Inflammatory macrophage treated with lipopolysaccharide for 1 hour (primary cell): ENCODE data around the gene NIPSNAP3A.
"Not testable (repeated sequence)": the region's sequence is repeated elsewhere in the genome, so short reads cannot be mapped to it uniquely, and the experiment has no call there.

Experiments
- DNase-seq, 2 donors: peaks; one replicate each; pipeline ENCODE4 v3.0.0-alpha.2; 2020 to 2022

Gene NIPSNAP3A

GRCh38 chr9:104747565-104748358 is at the start of gene NIPSNAP3A:
TSS of gene NIPSNAP3A (plus strand) at chr9:104747683. CDS start at chr9:104747793, 110 bp downstream.
- peak; percentile 79 to 85 for DNase-seq

GRCh38 chr9:104700306-104700705 is 47.2 kb upstream of the NIPSNAP3A start:
- no peak for DNase-seq

DNA sequence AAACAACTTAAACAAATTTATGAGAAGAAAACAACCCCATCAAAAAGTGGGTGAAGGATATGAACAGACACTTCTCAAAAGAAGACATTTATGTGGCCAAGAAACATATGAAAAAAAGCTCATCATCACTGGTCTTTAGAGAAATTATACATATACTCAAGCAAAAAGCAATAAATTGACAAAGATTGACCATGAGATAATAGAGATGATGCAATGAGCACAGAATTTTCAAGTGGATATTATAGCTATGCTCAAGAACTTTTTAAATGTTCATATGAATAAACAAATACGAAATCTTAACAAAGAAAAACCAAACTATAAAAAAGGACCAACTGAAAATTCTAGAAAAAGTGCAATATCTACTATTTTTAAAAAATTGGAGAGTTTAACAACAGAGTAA is 38.7 kb upstream of the NIPSNAP3A start:
- DNase-seq, result not testable (repeated sequence)

- no peak for DNase-seq
Measured at GRCh38 chr9:104711604-104712003, 35.9 kb upstream of the NIPSNAP3A start.

GRCh38 chr9:104725014-104725413 is 22.5 kb upstream of the NIPSNAP3A start:
- no peak for DNase-seq

- no peak for DNase-seq
Measured at GRCh38 chr9:104738452-104738851, 9.0 kb upstream of the NIPSNAP3A start.

- no peak for DNase-seq
Measured at GRCh38 chr9:104740621-104741020, 6.9 kb upstream of the NIPSNAP3A start.

- peak; percentile 55 to 77 for DNase-seq
Measured at GRCh38 chr9:104743376-104743985, 4.0 kb upstream of the NIPSNAP3A start.

- DNase-seq, result no peak
Measured at GRCh38 chr9:104745852-104746251, 1.6 kb upstream of the NIPSNAP3A start.

DNA sequence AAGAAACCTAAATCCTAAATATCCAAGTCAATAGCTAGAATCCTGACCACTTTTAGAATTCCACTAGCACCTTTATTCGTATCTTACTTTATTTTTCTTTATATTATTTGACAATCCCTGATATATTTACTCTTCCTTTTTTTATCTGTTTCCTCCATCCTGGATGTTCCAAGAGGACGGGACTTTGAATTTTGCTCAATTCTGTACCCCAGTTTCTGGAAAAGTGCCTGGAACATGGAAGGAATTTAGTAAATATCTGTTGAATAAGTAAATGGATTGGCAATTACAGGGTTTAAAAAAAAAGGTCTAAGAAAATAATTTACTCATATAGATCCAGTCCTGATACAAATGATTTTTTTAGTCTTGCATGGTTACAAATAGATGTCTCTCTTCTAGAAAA is 1.2 kb upstream of the NIPSNAP3A start:
- no peak for DNase-seq

DNA sequence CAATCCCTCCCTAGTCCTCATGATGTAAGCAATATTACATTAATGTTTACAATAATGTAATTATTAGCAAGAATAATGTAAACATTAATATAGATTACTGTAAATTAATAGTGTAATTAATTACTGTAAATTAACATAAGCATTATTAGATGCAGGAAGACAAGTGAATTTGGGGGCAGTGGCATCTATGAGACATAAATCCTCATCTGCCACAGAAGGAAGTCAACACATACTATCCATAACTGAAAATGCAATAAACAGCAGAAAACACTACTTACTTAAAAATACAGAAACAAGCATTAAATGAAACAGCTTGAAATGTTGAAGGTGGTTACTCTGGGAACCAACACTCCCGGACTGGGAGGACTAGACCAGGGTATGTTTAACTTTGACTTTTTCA is 685 bp upstream of the NIPSNAP3A start:
- no peak for DNase-seq

DNA sequence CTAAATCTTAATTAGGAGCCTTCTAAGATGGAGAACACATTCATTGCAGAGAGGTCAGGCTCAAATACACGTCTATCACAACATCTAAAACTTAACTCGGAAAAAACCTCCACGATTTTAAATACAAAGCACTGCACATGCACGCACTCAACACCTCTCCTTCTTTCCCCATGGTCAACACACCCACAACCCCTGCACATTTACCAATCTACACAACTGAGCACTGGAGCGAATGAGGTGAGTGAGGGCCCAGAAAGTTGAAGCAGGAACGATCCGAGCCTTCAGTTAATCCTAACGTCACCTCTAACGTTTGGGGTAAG is 278 bp upstream of the NIPSNAP3A start:
- DNase-seq, result no peak

DNA sequence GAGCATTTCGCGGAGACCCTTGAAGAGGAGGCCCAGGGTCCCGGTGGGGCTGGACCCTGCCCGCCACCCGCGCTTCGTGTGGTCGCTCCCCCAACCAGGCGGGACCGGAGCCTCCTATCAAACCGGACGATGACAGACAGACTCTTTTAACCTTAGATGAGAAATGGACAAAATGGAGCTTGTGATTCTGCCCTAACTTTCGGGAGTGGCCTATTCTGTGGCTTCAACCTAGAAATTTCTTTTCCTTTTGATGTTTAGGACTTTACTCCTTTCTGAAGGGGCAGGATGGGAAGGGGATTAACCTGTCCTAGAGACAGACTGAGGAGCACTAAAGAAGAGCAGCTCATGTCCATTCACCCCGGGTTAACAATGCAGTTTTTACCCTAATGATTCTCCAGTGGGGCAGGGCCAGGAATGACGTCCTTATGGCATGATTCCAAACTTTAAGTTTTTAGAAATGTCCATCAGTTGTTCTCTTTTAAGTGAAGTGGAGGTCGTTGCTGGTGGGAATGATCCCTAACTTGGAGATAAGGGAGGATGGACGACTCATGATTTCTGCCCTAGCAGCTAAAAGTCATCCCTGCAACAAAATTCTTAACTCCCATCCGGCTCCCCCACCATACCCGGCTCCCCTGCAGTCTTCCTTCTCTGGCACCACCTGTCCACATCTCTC is 1.0 kb downstream of the NIPSNAP3A start:
- peak; percentile 21 to 58 for DNase-seq

GRCh38 chr9:104750185-104750767 is 2.8 kb downstream of the NIPSNAP3A start:
- peak in 1 of 2 donors; percentile 48 for DNase-seq

DNA sequence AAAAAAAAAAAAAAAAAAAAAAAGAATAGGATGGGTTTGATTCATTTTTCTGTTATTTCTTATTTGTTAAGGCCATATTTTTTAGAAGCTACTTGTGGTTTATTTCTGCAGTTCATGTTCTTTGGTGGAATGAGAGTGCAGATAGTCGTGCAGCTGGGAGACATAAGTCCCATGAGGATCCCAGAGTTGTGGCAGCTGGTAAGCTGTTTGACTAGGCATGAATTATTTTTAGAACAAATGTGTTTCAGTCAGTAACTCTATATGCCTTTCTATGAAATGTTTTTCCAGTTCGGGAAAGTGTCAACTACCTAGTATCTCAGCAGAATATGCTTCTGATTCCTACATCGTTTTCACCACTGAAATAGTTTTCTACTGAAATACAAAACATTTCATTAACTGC is 11.5 kb downstream of the NIPSNAP3A start:
- DNase-seq, result no peak

DNA sequence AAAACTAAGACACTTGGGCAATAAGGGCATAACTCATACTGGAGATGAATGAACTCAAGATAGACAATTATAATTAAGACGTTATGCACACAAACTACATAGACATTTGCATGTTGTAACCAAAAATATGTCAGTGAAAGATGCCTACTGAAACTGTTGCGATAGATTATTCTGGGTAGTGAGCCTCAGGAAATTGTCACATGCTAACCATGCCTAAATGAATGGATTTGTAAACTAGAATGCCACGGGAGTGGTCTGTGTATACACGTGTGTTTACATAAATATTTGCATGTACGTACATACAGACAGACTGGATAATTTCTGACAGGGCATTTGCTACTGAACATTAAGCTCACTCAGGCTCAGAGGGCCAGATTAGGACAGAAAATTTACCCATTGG is 17.7 kb downstream of the NIPSNAP3A start:
- no peak for DNase-seq

DNA sequence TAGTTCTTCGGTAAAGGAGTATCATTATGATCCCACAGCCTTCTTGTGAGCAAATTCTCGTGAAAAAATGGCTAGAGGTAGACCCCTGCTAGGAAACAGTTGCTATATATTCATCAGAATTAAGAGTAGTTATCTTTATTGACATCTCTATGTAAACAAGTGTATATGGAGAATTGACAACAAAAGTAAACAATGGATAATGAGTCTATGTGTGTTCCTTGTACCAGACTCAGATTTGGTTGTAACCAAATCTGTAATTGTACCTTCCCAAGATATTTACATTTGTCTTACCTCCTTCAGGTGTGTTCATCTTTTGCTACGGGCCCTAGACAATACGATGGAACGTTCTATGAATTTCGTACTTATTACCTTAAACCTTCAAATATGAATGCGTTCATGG is 18.5 kb downstream of the NIPSNAP3A start:
- DNase-seq, result no peak

DNA sequence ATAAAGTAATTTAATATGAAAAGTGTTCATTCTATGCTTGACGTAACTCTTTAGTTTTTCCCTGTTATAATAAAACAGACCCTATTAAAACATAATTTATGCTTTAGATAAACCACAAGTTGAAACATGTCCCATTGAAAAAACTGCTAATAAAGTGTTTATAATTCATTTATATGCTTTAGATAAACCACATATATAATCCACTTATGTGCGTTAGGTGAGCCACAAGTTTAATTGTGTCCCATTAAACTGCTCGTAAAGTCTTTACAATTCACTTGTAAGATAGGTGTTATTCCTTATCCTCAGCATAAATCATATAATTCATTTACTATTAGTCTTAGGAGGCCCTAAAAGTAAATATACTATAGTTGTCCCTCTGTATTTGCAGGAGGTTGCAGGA is 20.0 kb downstream of the NIPSNAP3A start:
- no peak for DNase-seq

GRCh38 chr9:104769029-104769428 is 21.5 kb downstream of the NIPSNAP3A start:
- not testable (repeated sequence) for DNase-seq

DNA sequence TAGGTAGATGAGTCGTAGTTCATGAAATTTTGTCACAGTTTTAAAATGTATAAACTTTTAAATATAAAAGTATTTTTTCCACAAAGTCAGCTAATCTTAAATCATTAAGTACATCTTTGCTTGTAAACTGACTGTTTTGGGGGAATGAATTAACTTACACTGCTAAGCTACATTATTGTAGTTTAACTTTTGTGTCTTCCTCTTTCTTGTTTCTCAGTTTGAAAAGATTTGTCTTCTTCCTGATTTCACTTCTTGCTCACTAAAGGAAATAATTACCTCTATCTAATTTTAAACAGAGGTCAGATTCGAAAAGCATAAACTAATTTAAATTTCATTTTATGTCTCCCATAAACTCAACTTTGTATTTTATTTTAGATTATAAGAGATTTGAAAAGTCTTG is 22.2 kb downstream of the NIPSNAP3A start:
- no peak for DNase-seq

GRCh38 chr9:104772714-104773510 is 25.4 kb downstream of the NIPSNAP3A start:
- peak in 1 of 2 donors; percentile 48 for DNase-seq

GRCh38 chr9:104774132-104774531 is 26.6 kb downstream of the NIPSNAP3A start:
- DNase-seq, result no peak
